Stimulated activated naive CD8-positive, alpha-beta T cell treated with anti-CD3 and anti-CD28 coated beads, Interleukin-15, Interleukin-2, amounts not matched to agents 100 U/mL and 50 U/mL, for 24 hours (primary cell): ENCODE results near the gene BLNK.

ENCODE experiments used
- ATAC-seq: fragments of 150-1000 bp; cut with Tn5 transposase; one replicate; pipeline ENCODE4 v1.10.0; 2021
- DNase-seq: peaks from one replicate; pipeline ENCODE4 v3.0.0; 2021

BLNK gene

GRCh38 chr10:96288151-96288621, 16.8 kb upstream of the BLNK start:
- DNase-seq (no peak), ATAC-seq (no peak)

- DNase-seq = no peak
- peak; percentile 40 for ATAC-seq
These were observed 16.2 kb upstream of the BLNK start for GRCh38 chr10:96287392-96288105.

GRCh38 chr10:96285331-96285752, 14.0 kb upstream of the BLNK start:
- DNase-seq = no peak
- ATAC-seq = no peak

GRCh38 chr10:96283756-96284155, 12.4 kb upstream of the BLNK start:
- no peak for DNase-seq
- ATAC-seq = no peak

GRCh38 chr10:96283351-96283750, 12.0 kb upstream of the BLNK start:
- ATAC-seq = no peak
- no peak for DNase-seq

- no peak for ATAC-seq
- DNase-seq = no peak
These were observed 10.2 kb upstream of the BLNK start for GRCh38 chr10:96281444-96282029.

GRCh38 chr10:96280859-96281258, 9.5 kb upstream of the BLNK start:
- no peak for ATAC-seq
- no peak for DNase-seq

- DNase-seq (no peak), ATAC-seq (no peak)
These were observed 7.8 kb upstream of the BLNK start for GRCh38 chr10:96279191-96279641.

- no peak for ATAC-seq
- DNase-seq = no peak
These were observed 5.5 kb upstream of the BLNK start for GRCh38 chr10:96276831-96277230.

GRCh38 chr10:96276426-96276825, 5.1 kb upstream of the BLNK start:
- ATAC-seq (no peak), DNase-seq (no peak)

- no peak for ATAC-seq
These were observed 4.5 kb upstream of the BLNK start for GRCh38 chr10:96275685-96276418.

GRCh38 chr10:96272316-96273280, 1.2 kb upstream of the BLNK start:
- no peak for DNase-seq
- no peak for ATAC-seq

More at GRCh38 chr10:96275685-96276418, 4.5 kb upstream of the BLNK start:
- no peak for DNase-seq

- no peak for ATAC-seq
- no peak for DNase-seq
These were observed 798 bp downstream of the BLNK start for GRCh38 chr10:96270571-96270970.

- DNase-seq (no peak), ATAC-seq (no peak)
These were observed 1.7 kb downstream of the BLNK start for GRCh38 chr10:96269438-96270300.

- DNase-seq (no peak), ATAC-seq (no peak)
These were observed 2.9 kb downstream of the BLNK start for GRCh38 chr10:96268341-96268909.

GRCh38 chr10:96267234-96267705, 4.1 kb downstream of the BLNK start:
- DNase-seq = no peak
- ATAC-seq = no peak

GRCh38 chr10:96266118-96266770, 5.1 kb downstream of the BLNK start:
- no peak for ATAC-seq
- DNase-seq = no peak

- DNase-seq (no peak), ATAC-seq (no peak)
These were observed 6.4 kb downstream of the BLNK start for GRCh38 chr10:96264938-96265337.

- ATAC-seq (no peak), DNase-seq (no peak)
These were observed 7.7 kb downstream of the BLNK start for GRCh38 chr10:96263669-96264068.

- ATAC-seq (no peak), DNase-seq (no peak)
These were observed 8.2 kb downstream of the BLNK start for GRCh38 chr10:96263176-96263575.
